Right kidney (tissue), 9 donors: Measurements from ENCODE around the gene RSL24D1.

ENCODE experiments used
- DNase-seq: peaks from one replicate; pipeline ENCODE4 v3.0.0-alpha.2; 2016
- long read RNA-seq, 8 donors: transcript quantifications; one replicate each; lab custom pipeline, GENCODE V29; 2026

RSL24D1 gene
- long read RNA-seq, donor 1, transcript RSL24D1-201 (6 exons, 2,015 nt), result major isoform, 161 of 217 reads
- long read RNA-seq, donor 1, partial matches to known transcripts, result 49 of 217 reads
- long read RNA-seq, donor 1, other reads (novel, unspliced or antisense), result 7 of 217 reads
- long read RNA-seq, donor 2, transcript RSL24D1-201 (6 exons, 2,015 nt), result major isoform, 65 of 87 reads
- long read RNA-seq, donor 2, partial matches to known transcripts, result 22 of 87 reads
- long read RNA-seq, donor 2, other reads (novel, unspliced or antisense), result 0 of 87 reads
- long read RNA-seq, donor 3, transcript RSL24D1-201 (6 exons, 2,015 nt), result major isoform, 42 of 55 reads
- long read RNA-seq, donor 3, partial matches to known transcripts, result 13 of 55 reads
- long read RNA-seq, donor 3, other reads (novel, unspliced or antisense), result 0 of 55 reads
- long read RNA-seq, donor 4, transcript RSL24D1-201 (6 exons, 2,015 nt), result major isoform, 75 of 96 reads
- long read RNA-seq, donor 4, partial matches to known transcripts, result 21 of 96 reads
- long read RNA-seq, donor 4, other reads (novel, unspliced or antisense), result 0 of 96 reads
- long read RNA-seq, donor 5, transcript RSL24D1-201 (6 exons, 2,015 nt), result major isoform, 116 of 122 reads
- long read RNA-seq, donor 5, partial matches to known transcripts, result 6 of 122 reads
- long read RNA-seq, donor 5, other reads (novel, unspliced or antisense), result 0 of 122 reads
- long read RNA-seq, donor 6, transcript RSL24D1-201 (6 exons, 2,015 nt), result major isoform, 52 of 66 reads
- long read RNA-seq, donor 6, partial matches to known transcripts, result 14 of 66 reads
- long read RNA-seq, donor 6, other reads (novel, unspliced or antisense), result 0 of 66 reads
- long read RNA-seq, donor 7, result 0 reads
- long read RNA-seq, donor 8, transcript RSL24D1-201 (6 exons, 2,015 nt), result major isoform, 70 of 84 reads
- long read RNA-seq, donor 8, partial matches to known transcripts, result 14 of 84 reads
- long read RNA-seq, donor 8, other reads (novel, unspliced or antisense), result 0 of 84 reads

DNA sequence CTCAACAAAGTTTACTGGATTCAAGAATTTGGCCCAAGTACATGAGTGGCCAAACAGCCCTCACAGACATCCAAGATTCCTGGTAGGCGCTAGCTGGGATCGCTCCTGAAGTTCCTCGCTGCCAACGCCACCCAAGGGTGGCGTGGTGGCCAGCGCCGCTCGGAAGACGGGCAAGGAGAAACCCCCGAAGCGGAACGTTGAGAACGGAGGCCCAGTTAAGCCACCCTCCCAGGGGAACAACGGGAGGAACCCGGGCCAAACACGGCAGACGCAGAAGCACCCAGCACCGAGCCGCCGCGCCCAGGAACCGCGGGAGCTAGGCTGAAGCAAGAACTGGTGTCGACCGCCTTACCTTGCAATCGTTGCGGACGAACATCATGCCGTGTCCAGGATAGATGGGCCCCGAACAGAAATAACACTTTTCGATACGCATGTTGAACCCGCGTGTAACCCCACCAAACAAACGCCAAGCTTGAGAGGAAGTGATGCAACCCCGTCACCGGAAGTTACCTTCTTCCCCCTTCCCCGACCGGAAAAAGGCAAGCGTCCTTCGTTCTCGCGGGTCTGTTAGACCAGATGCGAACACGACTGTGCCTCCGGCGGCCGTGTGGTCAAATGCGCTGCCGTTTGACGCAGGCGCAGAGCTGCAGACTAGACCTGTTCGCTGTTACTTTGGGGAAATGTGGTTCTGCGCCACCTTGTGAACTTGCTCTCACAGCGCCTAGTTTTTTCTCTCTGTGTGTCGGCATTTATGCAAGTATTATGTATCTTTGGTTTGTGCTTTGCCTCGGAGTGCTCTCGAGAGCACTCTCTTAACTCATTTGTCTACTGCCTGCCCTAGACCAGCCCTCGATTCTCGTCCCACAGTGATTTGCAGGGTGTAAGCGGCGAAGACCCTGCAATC, at the start of gene RSL24D1:
Gene RSL24D1 (minus strand): TSS at position 484 of the 904 bp plus-strand sequence. CDS start 51 bp downstream, at position 433.
- peak; percentile 89 for DNase-seq

GRCh38 chr15:55245059-55245458, 48.3 kb upstream of the RSL24D1 start:
- DNase-seq, result no peak

- no peak for DNase-seq
Measured at GRCh38 chr15:55241891-55242290, 45.1 kb upstream of the RSL24D1 start.

- no peak for DNase-seq
Measured at GRCh38 chr15:55241186-55241585, 44.4 kb upstream of the RSL24D1 start.

DNA sequence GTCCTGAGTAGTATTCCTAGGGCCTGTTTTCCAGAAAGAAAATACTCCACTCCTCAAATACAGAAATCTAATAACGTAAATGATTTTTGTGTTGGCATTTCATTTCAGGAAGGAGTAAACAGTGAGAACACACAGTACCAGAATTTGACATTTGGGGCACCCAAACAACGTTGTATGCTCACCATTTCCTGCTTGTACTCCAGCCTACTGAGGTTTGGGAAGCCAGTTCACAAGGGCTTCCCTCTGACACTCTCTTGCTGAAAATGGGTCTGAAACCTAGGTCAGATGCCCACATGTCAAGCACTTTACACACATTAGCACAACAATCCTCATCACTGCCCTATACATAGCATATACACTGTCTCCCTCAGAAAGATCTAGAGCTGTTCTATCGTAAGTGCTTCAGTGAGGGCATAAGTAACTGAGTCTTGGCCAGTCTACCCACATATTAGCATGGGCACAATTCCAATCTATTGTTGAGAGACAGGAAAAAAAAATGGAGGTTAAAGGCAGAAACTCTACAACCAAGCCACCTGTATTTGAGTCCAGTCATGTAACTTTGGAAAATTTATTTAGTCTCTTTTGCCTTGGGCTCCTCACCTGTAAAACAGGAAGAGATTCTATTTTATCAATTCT, 43.5 kb upstream of the RSL24D1 start:
- no peak for DNase-seq

GRCh38 chr15:55239440-55240124, 42.8 kb upstream of the RSL24D1 start:
- no peak for DNase-seq

DNA sequence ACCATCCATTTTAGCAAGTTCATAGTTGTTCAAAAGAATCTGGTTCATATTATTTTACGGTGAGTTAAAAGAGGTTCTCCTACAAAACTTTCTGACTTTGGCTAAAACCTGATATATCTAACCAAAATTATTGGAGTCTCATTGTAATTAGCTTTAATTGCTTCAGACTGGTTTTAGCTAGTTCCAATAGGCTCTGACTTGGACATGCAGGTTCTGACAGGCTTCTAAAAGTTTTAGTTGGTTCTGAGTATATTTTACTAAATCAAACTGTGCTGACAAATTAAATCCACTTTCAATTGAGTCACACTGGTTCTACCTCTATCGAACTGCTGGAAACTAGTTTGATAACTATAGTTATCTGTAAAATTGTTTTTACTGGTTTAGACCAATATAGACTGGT, 42.1 kb upstream of the RSL24D1 start:
- no peak for DNase-seq

GRCh38 chr15:55237219-55238130, 40.7 kb upstream of the RSL24D1 start:
- DNase-seq, result no peak

DNA sequence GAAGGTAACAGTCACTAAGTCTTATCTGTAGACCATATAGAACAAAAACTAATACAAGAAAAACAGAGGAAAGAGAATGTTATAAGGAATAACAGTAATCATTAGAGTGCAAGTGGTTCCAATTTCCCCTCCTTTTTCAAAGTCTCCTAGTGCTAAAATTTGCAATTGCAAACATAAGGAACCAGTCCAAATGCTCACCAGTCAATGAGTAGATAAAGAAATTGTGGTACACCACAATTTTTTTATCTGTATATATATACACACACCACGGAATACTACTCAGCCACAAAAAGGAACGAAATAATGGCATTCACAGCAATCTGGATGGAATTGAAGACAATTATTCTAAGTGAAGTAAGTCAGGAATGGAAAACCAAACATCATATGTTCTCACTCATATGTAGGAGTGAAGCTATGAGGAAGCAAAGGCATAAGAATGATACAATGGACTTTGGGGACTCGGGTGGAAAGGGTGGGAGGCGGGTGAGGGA, 38.9 kb upstream of the RSL24D1 start:
- no peak for DNase-seq

DNA sequence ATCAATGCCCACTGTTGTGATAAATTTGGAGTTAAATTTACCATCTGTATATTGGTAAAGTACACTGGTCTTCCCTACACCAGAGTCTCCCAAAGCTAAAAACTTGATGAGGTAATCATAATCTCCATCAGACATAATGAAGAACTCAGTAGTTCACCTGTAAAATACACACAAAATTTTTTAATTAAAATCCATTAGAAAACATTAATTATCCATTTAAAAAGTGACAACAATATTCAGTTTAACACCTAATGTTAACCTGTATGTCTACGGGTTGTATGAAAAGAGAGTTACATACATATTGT, 38.0 kb upstream of the RSL24D1 start:
- no peak for DNase-seq

DNA sequence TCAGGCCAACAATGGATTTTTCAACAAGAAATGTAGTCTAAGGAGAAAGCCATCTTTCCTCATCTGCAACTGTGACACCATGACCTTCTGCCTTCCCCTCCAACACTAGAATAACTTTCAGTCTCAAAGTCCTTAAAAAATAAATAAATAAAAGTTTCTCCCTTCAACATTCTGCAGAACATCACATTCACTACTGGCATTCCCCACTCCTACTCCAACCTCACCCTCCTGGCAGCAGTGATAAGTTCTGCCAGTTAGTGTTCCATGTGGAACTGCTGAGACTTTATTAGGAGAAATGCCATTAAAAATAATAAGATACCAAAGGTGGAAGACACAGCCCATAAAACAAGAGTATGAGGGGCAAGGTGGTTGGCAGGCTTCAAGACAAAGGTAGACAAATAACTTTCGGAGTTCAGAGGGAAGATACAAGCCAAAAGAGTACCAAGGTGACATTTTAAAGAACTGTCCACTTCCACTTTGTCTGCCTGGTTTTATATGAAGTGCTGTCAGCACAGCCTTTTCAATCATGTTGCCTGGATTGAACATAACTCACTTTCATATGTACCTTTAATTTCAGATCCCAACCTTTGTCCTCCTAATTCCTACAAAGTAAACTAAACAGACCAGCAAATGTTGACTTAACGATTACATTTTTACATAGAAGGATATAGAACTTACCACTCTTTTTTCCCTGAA, 37.5 kb upstream of the RSL24D1 start:
- DNase-seq, result no peak

- DNase-seq, result no peak
Measured at GRCh38 chr15:55231455-55231854, 34.7 kb upstream of the RSL24D1 start.

DNA sequence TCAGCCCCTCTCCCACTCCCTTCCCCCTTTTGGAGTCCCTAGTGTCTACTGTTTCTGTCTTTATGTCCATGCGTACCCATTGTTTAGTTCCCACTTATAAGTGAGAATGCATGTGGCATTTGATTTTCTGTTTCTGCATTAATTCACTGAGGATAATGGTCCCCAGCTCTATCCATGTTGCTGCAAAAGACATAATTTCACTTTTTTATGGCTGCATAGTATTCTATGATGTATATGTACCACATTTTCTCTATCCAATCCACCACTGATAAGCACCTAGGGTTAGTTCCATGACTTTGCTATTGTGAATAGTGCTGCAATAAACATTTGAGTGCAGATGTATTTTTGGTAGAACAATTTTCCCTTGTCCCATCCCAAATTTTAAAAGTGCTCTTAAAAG, 34.2 kb upstream of the RSL24D1 start:
- DNase-seq, result no peak

GRCh38 chr15:55230051-55230670, 33.4 kb upstream of the RSL24D1 start:
- no peak for DNase-seq

- no peak for DNase-seq
Measured at GRCh38 chr15:55226127-55226526, 29.4 kb upstream of the RSL24D1 start.

GRCh38 chr15:55224892-55225291, 28.2 kb upstream of the RSL24D1 start:
- no peak for DNase-seq

GRCh38 chr15:55222588-55222987, 25.8 kb upstream of the RSL24D1 start:
- no peak for DNase-seq
